HepG2 (cell line): ENCODE data around the gene ST6GAL2. TPM values are rescaled to one million over a fixed set of nuclear protein-coding genes. Genes with fewer than 3 reads are reported as not detected.

Experiments
- FOXJ3 ChIP-seq: sonication (generic); formaldehyde crosslinking; IDR thresholded peaks from 2 replicates; pipeline ENCODE4 v1.4.0; 2020; ENCODE audit warnings: missing genetic modification reagents, mild to moderate bottlenecking, borderline replicate concordance
- GTF2F1 ChIP-seq: fragments of 150-350 bp; IDR thresholded peaks from 2 replicates; pipeline ENCODE4 v1.6.1; 2014; ENCODE audit warnings: low read length
- HNF4G ChIP-seq, 2 experiments: sonication (generic) in 1 of 2; formaldehyde crosslinking in 1 of 2; IDR thresholded peaks; 2 replicates each; pipeline versions ENCODE4 v1.4.0 to v1.6.1; 2011 to 2020; ENCODE audit warnings: borderline replicate concordance in 2 of 2, low read depth in 2 of 2, mild to moderate bottlenecking in 2 of 2, low read length in 1 of 2, missing genetic modification reagents in 1 of 2, moderate library complexity in 1 of 2
- TBX2 ChIP-seq: sonication (generic); formaldehyde crosslinking; IDR thresholded peaks from 2 replicates; pipeline ENCODE4 v1.5.0; 2020; ENCODE audit warnings: missing genetic modification reagents, mild to moderate bottlenecking, borderline replicate concordance
- TSC22D2 ChIP-seq: sonication (generic); formaldehyde crosslinking; IDR thresholded peaks from 2 replicates; pipeline ENCODE4 v1.5.1; 2020; ENCODE audit warnings: missing genetic modification reagents, mild to moderate bottlenecking, borderline replicate concordance
- polyA plus RNA-seq, 8 experiments: library from polyadenylated mRNA; depleted of rRNA in 3 of 8; stranded (reverse) in 7 of 8; unstranded in 1 of 8; fragments of >200 nt; fragmentation: Illumina TruSeq in 4 of 8; extraction: Trizol in 4 of 8; gene quantifications; 2 replicates each; pipeline versions ENCODE4 v1.2.1 to v1.2.3, GENCODE V29; 2011 to 2016; ENCODE audit warnings: low read depth in 4 of 8, missing spikeins in 1 of 8, mixed read lengths in 1 of 8; ENCODE audit not compliant: insufficient read depth in 1 of 8
- total RNA-seq, 5 experiments: library from RNA; depleted of rRNA; stranded (reverse); fragments of >200 nt; fragmentation: Illumina TruSeq; extraction: Trizol; gene quantifications; 2 replicates each; pipeline ENCODE4 v1.2.3, GENCODE V29; 2016; ENCODE audit warnings: low read depth in 1 of 5
- TF ChIP-seq, protein P1 (sequence below): sonication (generic); formaldehyde crosslinking; IDR thresholded peaks from 2 replicates; pipeline ENCODE4 v1.8.1; 2022; ENCODE audit warnings: low read depth, mild to moderate bottlenecking, missing genetic modification reagents
- TF ChIP-seq, protein P2 (sequence below): sonication (generic); formaldehyde crosslinking; IDR thresholded peaks from 2 replicates; pipeline ENCODE4 v1.5.1; 2020; ENCODE audit warnings: missing genetic modification reagents, mild to moderate bottlenecking, borderline replicate concordance
- TF ChIP-seq, protein P3 (sequence below): sonication (generic); formaldehyde crosslinking; IDR thresholded peaks from 2 replicates; pipeline ENCODE4 v1.5.1; 2020; ENCODE audit warnings: missing genetic modification reagents, mild to moderate bottlenecking, borderline replicate concordance
- TF ChIP-seq, protein P4 (sequence below): sonication (generic); formaldehyde crosslinking; IDR thresholded peaks from 2 replicates; pipeline ENCODE4 v1.4.0; 2020; ENCODE audit warnings: missing genetic modification reagents

Gene ST6GAL2
- total and polyA plus RNA-seq, 2 of the 13 experiments (the other 11 are each of a cell fraction or from before 2014, with no cell fraction given): not detected

DNA sequence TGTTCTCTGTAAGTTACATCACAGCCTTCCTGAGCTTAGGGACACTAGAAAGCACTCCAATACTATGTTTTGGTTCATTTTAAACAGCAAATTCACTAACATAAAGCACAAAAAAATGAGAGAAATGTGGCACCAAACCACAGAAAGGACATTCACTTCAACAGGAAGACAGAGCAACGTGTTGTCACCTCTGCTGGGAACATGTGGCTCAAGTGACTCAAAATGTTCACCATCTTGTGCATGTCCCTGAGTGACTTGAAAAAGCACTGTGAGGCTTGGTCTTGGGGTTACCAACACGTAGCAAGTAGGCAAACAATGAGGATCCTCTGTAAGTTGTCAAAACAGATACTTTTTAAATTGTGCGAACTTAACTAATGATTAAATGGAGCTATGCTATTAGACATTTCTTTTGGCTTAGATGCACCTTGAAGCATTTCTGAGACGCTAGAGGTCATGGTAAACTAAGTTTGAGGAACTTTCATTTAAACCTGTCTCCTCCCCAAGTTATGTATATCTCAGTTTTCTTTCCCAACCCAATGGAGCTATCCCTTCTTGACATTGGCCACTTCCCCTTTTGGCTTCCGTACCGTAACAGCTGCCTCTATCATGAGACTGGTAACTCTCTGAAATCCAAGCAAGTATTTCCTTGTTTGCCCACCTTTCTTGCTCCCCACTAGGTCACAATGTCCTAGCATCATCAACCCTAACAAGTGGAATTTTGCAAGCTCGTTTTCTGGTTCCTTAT is 14.0 kb upstream of the ST6GAL2 start (continued):
- TF ChIP-seq HNF4G (IDR thresholded peaks at IDR 0.05; ENCODE audit: borderline replicate concordance, low read depth, low read length) (no peak), HNF4G (CRISPR knock-in tag; IDR thresholded peaks at IDR 0.05; ENCODE audit: borderline replicate concordance, low read depth) (no peak), TSC22D2 (CRISPR knock-in tag) (no peak), TBX2 (CRISPR knock-in tag) (no peak), GTF2F1 (no peak), FOXJ3 (CRISPR knock-in tag) (no peak)
- TF ChIP-seq, protein P1, sequence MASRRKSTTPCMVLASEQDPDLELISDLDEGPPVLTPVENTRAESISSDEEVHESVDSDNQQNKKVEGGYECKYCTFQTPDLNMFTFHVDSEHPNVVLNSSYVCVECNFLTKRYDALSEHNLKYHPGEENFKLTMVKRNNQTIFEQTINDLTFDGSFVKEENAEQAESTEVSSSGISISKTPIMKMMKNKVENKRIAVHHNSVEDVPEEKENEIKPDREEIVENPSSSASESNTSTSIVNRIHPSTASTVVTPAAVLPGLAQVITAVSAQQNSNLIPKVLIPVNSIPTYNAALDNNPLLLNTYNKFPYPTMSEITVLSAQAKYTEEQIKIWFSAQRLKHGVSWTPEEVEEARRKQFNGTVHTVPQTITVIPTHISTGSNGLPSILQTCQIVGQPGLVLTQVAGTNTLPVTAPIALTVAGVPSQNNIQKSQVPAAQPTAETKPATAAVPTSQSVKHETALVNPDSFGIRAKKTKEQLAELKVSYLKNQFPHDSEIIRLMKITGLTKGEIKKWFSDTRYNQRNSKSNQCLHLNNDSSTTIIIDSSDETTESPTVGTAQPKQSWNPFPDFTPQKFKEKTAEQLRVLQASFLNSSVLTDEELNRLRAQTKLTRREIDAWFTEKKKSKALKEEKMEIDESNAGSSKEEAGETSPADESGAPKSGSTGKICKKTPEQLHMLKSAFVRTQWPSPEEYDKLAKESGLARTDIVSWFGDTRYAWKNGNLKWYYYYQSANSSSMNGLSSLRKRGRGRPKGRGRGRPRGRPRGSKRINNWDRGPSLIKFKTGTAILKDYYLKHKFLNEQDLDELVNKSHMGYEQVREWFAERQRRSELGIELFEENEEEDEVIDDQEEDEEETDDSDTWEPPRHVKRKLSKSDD: no peak
- TF ChIP-seq, protein P2, sequence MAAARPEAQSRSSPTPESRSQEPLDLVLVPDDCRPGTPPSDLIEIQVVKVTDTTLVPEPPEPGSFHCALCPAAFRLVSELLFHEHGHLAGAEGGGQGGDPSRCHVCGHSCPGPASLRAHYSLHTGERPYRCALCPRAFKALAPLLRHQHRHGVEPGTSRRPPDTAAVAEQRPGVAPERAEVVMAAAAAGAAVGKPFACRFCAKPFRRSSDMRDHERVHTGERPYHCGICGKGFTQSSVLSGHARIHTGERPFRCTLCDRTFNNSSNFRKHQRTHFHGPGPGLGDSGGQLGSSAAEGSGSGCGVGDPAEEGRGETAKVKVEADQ: no peak
- TF ChIP-seq, protein P3, sequence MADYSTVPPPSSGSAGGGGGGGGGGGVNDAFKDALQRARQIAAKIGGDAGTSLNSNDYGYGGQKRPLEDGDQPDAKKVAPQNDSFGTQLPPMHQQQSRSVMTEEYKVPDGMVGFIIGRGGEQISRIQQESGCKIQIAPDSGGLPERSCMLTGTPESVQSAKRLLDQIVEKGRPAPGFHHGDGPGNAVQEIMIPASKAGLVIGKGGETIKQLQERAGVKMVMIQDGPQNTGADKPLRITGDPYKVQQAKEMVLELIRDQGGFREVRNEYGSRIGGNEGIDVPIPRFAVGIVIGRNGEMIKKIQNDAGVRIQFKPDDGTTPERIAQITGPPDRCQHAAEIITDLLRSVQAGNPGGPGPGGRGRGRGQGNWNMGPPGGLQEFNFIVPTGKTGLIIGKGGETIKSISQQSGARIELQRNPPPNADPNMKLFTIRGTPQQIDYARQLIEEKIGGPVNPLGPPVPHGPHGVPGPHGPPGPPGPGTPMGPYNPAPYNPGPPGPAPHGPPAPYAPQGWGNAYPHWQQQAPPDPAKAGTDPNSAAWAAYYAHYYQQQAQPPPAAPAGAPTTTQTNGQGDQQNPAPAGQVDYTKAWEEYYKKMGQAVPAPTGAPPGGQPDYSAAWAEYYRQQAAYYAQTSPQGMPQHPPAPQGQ: no peak
- TF ChIP-seq, protein P4, sequence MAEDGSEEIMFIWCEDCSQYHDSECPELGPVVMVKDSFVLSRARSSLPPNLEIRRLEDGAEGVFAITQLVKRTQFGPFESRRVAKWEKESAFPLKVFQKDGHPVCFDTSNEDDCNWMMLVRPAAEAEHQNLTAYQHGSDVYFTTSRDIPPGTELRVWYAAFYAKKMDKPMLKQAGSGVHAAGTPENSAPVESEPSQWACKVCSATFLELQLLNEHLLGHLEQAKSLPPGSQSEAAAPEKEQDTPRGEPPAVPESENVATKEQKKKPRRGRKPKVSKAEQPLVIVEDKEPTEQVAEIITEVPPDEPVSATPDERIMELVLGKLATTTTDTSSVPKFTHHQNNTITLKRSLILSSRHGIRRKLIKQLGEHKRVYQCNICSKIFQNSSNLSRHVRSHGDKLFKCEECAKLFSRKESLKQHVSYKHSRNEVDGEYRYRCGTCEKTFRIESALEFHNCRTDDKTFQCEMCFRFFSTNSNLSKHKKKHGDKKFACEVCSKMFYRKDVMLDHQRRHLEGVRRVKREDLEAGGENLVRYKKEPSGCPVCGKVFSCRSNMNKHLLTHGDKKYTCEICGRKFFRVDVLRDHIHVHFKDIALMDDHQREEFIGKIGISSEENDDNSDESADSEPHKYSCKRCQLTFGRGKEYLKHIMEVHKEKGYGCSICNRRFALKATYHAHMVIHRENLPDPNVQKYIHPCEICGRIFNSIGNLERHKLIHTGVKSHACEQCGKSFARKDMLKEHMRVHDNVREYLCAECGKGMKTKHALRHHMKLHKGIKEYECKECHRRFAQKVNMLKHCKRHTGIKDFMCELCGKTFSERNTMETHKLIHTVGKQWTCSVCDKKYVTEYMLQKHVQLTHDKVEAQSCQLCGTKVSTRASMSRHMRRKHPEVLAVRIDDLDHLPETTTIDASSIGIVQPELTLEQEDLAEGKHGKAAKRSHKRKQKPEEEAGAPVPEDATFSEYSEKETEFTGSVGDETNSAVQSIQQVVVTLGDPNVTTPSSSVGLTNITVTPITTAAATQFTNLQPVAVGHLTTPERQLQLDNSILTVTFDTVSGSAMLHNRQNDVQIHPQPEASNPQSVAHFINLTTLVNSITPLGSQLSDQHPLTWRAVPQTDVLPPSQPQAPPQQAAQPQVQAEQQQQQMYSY (CRISPR knock-in tag): no peak
